HG03175 (cell line): ENCODE measurements around the gene CMYA5.

Experiments used
- ATAC-seq: cut with Tn5 transposase; IDR thresholded peaks from one replicate; pipeline ENCODE4 v1.9.1; 2021; ENCODE audit warnings: mild to moderate bottlenecking, moderate library complexity; ENCODE audit not compliant: unreplicated experiment

The CMYA5 gene

GRCh38 chr5:79793304-79793703 lies 103.7 kb downstream of the CMYA5 start:
- ATAC-seq: no peak

DNA sequence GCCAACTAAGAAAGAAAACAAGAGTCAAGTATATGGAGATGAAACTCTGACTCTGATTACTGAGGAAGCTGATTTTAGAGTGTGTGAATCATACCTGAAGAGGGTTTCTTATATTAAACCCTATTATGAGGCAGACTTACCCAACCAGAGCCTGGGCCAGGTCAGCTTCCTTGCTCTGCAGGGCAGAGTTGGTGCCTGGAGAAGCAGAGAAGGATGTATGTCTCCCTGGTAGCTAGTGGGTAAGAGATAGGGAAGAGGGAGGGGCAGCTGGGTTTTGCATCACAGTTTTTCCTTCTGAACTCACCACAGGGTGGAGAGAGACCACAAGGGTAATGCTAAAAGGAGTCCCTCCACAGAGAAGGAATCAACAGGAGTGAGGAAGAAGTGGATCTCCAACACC lies 104.1 kb downstream of the CMYA5 start:
- ATAC-seq: no peak

GRCh38 chr5:79794347-79794746 lies 104.7 kb downstream of the CMYA5 start:
- ATAC-seq: no peak

GRCh38 chr5:79795764-79796398 lies 106.2 kb downstream of the CMYA5 start:
- no peak for ATAC-seq

- ATAC-seq: no peak
Measured at GRCh38 chr5:79798893-79799590, 109.4 kb downstream of the CMYA5 start.

DNA sequence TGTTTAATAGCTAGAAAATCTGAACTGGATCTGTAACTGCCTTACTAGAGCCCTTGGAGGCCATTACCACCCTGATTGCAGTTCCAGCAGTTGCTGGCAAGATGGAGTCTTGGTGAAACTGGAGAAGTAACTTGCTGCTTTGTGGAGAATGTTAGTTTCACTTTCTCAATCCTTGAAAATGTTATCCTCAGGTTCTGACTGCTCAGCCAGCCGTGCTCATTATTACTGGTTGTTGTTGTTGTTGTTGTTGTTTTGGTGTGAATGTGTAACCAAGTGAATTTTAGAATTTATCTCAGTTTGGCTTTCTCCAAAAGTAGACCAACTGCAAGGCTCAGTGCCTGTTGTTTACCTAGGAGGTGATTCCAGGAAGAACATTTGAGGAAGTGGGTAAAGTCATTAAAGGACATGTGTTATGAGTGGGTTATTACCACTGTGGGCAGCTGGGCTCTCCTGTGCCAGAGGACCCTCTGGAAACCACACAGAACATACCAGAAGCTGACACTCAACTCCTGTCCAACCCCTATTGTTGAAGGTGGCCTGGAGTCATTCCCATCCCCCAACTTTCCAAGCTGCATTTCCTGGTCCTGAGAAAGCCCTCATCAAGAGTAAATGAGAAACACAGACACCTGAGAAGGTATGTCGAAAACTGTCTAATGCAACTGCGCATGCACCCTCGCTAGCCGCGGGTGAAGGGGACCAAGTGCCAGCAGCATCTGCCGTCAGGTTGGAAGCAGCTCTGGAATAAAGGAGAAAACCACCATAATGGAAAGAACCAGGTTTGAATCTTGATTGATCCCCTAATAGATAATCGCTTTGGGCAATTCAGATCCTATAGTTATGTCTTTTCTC lies 111.6 kb downstream of the CMYA5 start:
- no peak for ATAC-seq

DNA sequence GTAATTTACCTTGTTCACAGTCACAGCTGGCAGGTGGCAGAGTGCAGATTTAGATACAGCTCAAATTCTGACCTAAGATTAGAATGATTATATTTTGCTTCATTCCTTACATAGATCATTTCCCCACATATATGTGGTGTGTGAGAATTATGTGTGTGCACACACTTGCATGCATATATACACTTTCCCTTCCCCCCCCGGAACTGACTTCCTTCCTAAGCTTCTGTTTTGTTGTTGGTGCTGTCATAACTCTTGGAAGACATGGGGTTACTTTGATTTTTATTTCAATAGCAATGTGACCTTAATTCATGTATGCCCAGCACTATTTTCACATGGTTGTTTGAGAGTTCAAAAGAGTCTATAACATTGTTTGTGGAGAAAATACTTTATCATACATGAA lies 112.8 kb downstream of the CMYA5 start:
- ATAC-seq: no peak

DNA sequence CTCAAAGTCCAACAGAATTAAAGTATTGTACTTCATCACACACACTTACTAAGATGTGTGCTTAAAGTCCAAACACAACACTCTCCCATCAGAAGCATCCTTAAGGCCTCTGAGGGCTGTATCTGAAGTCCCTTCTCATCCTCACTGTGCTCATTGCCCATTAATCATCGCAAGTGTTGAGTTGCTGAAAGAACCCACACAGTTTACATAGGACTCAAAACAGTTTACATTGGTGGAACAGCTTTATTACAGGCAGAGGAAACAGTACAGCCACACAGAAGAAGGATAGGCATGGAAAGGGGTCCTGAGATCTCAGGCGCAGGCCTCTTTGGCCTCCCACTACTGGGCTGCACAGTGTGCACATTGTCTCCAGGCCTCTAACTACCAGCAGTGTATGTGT lies 113.4 kb downstream of the CMYA5 start:
- ATAC-seq: no peak

DNA sequence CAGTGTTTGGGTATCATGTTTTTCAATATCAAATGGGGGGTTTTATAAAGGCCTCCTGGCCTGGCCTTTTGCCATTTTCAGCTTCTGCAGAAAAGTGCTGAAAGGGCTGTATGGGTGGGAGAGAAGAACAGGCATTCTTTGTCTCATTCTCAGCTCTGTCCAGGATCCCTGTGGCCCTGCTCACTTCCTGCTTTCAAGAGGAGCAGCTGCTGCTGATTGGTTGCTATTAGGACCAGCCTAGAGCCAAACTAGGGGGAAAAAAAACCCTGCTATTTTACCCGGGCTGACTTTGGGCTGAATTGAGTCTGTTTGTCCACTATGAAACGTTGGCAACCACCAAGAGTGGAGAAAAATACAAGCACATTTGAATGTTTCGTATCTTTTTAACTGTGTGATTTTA lies 117.1 kb downstream of the CMYA5 start:
- ATAC-seq: no peak

GRCh38 chr5:79809743-79810142 lies 120.1 kb downstream of the CMYA5 start:
- ATAC-seq: no peak

DNA sequence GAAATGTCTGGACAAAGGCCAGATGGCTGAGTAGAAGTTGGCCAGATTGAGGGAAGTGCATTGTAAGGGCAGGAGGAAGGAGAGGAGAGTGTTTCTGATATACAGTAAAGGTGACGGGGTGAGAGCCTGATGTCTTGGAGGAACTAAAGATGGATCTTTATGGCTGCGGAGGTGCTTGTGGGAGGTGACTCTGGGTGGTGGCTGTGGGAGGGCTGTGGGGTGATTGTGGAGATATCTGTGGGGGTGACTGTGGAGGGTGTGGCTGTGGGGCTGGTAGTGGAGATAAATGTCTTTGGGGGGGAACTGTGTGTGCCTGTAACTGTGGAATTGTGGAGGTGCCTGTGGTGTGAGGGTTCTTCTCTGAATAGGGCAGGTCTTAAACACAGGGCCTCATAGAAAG lies 121.4 kb downstream of the CMYA5 start:
- ATAC-seq: no peak

- no peak for ATAC-seq
Measured at GRCh38 chr5:79811904-79812303, 122.3 kb downstream of the CMYA5 start.

- no peak for ATAC-seq
Measured at GRCh38 chr5:79814699-79815098, 125.1 kb downstream of the CMYA5 start.

DNA sequence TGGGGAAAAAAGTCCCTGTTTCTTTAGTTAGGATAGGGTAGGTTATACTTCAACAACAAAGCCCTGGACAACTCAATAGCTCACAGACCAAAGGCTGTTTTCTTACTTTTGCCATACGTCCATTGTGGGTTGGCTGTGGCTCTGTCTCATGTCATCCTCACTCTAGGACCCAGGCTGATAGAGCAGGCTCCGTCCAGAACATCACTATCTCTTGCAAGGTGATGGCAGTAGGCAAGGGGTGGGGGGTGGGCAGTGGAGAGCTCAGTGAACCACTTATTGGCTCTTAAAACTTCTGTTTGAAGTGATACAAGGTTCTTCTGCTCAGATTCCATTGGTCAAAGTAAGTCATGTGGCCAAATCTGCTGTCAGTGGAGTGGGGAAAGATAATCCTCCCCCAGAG lies 126.4 kb downstream of the CMYA5 start:
- ATAC-seq: no peak

- ATAC-seq: no peak
Measured at GRCh38 chr5:79820648-79821047, 131.0 kb downstream of the CMYA5 start.

DNA sequence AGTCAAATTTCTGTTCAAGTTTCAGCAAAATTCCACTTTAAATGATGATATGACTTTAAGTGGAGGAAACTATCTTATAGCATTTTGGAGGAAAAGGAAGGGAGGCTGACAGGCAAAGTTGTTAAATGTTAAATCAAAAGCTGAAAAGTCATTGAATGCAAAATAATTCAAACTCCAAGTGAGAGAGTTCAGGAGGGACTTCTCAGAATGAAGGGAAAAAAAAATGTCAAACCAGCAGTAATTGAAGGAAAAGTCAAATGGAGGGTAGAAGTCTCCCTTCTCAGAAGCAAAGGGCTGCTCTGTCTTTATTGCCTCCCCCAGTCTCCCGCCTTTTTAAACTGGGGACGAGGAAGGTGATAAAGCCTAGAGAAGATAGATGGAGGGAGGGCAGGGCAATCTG lies 134.8 kb downstream of the CMYA5 start:
- no peak for ATAC-seq

DNA sequence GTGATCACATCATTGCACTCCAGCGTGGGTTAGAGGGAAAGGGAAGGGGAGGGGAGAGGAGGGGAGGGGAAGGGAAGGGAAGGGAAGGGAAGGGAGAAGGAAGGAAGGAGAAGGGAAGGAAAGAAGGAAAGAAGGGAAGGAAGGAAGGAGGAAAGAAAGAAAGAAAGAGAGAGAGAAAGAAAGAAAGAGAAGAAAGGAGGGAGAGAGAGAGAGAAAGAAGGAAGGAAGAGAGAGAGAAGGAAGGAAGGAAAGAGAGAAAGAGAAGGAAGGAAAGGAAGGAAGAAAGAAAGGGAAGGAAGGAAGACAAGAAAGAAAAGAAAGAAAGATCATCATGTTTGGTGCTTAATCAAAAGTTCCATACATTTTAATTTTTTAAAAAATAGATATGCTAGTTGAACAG lies 136.2 kb downstream of the CMYA5 start:
- ATAC-seq: no peak

DNA sequence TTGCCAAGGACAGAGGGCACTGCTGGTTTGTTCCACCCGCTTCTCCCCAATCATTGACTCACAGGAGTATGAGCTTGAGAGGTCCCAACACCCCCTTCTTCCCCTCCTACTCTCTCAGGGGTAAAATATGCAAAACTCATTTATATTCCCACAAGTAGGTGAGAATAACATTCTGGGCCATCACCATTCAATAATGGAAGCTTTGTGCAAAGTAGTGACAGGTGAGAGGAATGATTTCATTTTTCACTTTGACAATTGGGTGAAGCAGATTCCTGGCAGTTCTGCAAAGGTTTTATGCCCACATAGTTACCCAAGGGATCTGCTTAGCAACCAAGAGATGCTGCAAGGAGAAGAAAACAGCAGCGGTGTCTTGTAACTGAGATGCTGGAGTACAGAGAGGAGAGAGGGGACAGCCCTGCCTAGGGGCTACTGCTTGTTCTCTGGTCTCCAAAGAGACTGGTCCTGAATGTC lies 137.6 kb downstream of the CMYA5 start:
- ATAC-seq: no peak

DNA sequence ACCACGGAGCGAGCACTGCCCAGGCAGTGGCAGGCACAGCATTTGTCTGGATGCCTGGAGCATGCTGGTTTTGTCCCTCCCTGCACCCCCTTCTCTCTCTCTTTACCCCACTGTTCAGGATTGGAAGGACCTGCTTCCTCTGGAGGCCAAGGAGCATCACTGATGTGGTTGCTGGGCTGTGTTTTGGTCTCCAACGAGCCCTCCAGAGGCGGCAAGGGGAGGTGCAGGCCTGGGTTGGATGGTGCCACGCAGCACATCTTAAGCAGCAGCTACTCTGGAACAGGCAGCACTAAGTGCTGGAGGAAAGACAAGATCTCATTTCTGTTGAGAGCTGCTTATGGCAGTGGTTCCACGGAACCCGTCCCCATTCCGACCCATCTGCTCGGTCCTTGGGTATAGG lies 139.6 kb downstream of the CMYA5 start:
- ATAC-seq: no peak

- ATAC-seq: no peak
Measured at GRCh38 chr5:79831381-79832309, 142.0 kb downstream of the CMYA5 start.

- no peak for ATAC-seq
Measured at GRCh38 chr5:79832911-79833310, 143.3 kb downstream of the CMYA5 start.
